Measurements from ENCODE around the gene RTN4RL1. TPM values are rescaled to one million over a fixed set of nuclear protein-coding genes. Genes with fewer than 3 reads are reported as not detected.

RTN4RL1 gene
- total RNA-seq, 6 experiments from 2014 or later: 0.54 to 2.6 (median 1.4) TPM

GRCh38 chr17:2060681-2061440 lies 35.7 kb upstream of the RTN4RL1 start:
- intact Hi-C loops (cut with DNase I): no loop called here
- no peaks in the 10 kb centered on the region for H3K9me3 ChIP-seq
- no peaks in the 10 kb centered on the region for H3K36me3 ChIP-seq
- ATAC-seq (no peak), DNase-seq (no peak)
- H3K27me3 ChIP-seq: peaks cover 0 to 19% of the 10 kb centered on the region in 2 donors
- 70% methylated on average over 7 of the region's 21 CpGs for WGBS (ENCODE audit: insufficient coverage, low coverage, low lambda C conversion rate, missing lambda C conversion rate)
- H3K27ac ChIP-seq: peak overlapping the region; percentile 31 to 84 (median 39)
- H3K4me3 ChIP-seq: no peak overlapping the region
- TF ChIP-seq CTCF (IDR thresholded peaks at IDR 0.05) (no peak), POLR2A (IDR thresholded peaks at IDR 0.05) (no peak)
- H3K4me1 ChIP-seq: peaks cover 0 to 38% (median 8%) of the 10 kb centered on the region in 4 donors

DNA sequence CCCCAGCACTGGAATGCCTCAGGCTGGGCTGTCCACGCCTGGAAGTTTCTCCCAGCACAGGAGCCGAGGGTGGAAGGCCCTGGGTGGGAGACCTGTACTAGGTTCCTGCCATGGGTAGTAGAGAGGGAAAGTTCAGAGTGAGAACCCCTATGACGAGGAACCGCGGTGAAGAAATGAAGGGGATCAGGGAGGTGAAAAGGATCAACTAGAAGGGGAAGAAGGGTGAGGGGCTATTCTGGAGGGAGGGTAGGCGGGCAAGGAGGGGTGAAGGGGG lies 35.2 kb upstream of the RTN4RL1 start:
- no peak for ATAC-seq
- Histone ChIP-seq H3K36me3 (no peaks in the 10 kb centered on the region), H3K4me3 (no peak overlapping the region), H3K4me1 (peaks cover 0 to 37% (median 8%) of the 10 kb centered on the region in 4 donors), H3K27ac (peak overlapping the region; percentile 31 to 84 (median 39)), H3K9me3 (no peaks in the 10 kb centered on the region), H3K27me3 (peaks cover 0 to 19% of the 10 kb centered on the region in 2 donors)
- intact Hi-C loops (cut with DNase I): no loop called here
- DNase-seq: no peak
- TF ChIP-seq CTCF (IDR thresholded peaks at IDR 0.05) (no peak), POLR2A (IDR thresholded peaks at IDR 0.05) (no peak)
- 83% methylated on average over 6 of the region's 6 CpGs for WGBS (ENCODE audit: insufficient coverage, low coverage, low lambda C conversion rate, missing lambda C conversion rate)

DNA sequence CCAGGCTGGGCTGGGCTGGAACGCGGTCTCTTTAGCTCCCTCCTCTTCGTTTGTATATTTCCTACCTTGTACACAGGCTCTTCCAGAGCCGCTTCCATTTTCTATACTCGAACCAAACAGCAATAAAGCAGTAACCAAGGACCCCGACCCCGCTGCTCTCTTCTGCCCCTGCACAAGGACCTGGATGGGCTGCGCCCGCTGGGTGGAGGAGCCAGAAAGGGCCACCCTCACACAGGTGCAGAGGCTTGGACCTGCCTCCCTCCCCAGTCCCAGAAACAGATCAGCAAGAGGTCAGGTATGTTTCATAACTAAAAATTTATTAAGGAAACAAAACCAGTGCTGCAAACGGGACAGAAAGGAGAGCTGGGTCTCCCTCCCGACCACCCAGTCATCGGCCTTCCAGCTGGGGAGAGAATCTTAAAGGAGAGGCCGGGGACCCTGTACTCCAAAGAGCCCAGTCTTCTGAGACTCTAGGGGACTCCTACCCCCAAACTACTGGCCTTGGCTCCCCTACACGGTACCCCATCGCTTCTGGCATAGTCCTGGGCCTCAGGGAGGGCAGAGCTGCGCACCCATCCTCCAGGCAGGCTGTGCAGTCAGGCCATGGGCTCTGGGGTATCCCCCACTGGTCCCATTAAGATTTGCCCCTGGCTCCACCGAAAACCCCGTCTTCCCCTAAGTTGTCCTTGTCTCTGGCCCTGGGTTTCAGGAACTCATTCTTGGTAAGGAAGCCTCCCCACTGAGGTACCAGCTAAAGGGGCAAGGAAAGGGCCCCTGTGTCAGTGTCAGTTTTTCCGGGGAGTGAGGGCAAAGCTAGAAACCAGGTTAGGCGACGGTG lies 34.6 kb upstream of the RTN4RL1 start:
- H3K4me3 ChIP-seq: peak overlapping the region in 2 of 3 donors; percentile 20 to 28
- TF ChIP-seq POLR2A (IDR thresholded peaks at IDR 0.05) (no peak), CTCF (IDR thresholded peaks at IDR 0.05) (no peak)
- ATAC-seq (no peak), DNase-seq (no peak)
- H3K27me3 ChIP-seq: peaks cover 0 to 19% of the 10 kb centered on the region in 2 donors
- 50% methylated on average over 14 of the region's 21 CpGs for WGBS (ENCODE audit: insufficient coverage, low coverage, low lambda C conversion rate, missing lambda C conversion rate)
- H3K36me3 ChIP-seq: no peaks in the 10 kb centered on the region
- peaks cover 0 to 41% (median 8%) of the 10 kb centered on the region in 4 donors for H3K4me1 ChIP-seq
- intact Hi-C loops (cut with DNase I): loop anchor here (5.0 to 10.0 kb wide), 2 partner anchors 183 to 185 kb away; no protein-coding TSS in a partner anchor
- H3K27ac ChIP-seq: peak overlapping the region; percentile 31 to 84 (median 39)
- no peaks in the 10 kb centered on the region for H3K9me3 ChIP-seq

GRCh38 chr17:2058586-2059546 lies 33.7 kb upstream of the RTN4RL1 start:
- Histone ChIP-seq H3K4me1 (peaks cover 0 to 35% (median 5%) of the 10 kb centered on the region in 4 donors), H3K9me3 (no peaks in the 10 kb centered on the region), H3K27me3 (peaks cover 0 to 19% of the 10 kb centered on the region in 2 donors), H3K4me3 (peak overlapping the region; percentile 16 to 28 (median 20)), H3K36me3 (no peaks in the 10 kb centered on the region), H3K27ac (peak overlapping the region; percentile 36 to 84 (median 39))
- DNase-seq: peak; percentile 88 to 91 (median 90)
- TF ChIP-seq POLR2A (IDR thresholded peaks at IDR 0.05): no peak
- TF ChIP-seq CTCF (IDR thresholded peaks at IDR 0.05): peak; percentile 81 to 91 (median 86)
- 16% methylated on average over 10 of the region's 78 CpGs for WGBS (ENCODE audit: insufficient coverage, low coverage, low lambda C conversion rate, missing lambda C conversion rate)
- intact Hi-C loops (cut with DNase I): loop anchor here (5.0 to 10.0 kb wide), 2 partner anchors 183 to 186 kb away; no protein-coding TSS in a partner anchor
- peak; percentile 55 to 75 (median 74) for ATAC-seq

Measured in right lobe of liver (tissue), 6 donors.